GM12878 (cell line): Measurements from ENCODE around the gene UEVLD.

Source experiments
- BCL3 ChIP-seq: IDR thresholded peaks from 2 replicates; pipeline ENCODE4 v1.6.1; 2011; ENCODE audit warnings: borderline replicate concordance, low read depth, mild to moderate bottlenecking, moderate library complexity, low read length; ENCODE audit not compliant: insufficient read depth, poor library complexity, severe bottlenecking
- CHD2 ChIP-seq: IDR thresholded peaks from 2 replicates; pipeline ENCODE4 v1.6.1; 2011; ENCODE audit warnings: low read depth, low read length, improper control_type of control experiment, borderline replicate concordance
- CTCF ChIP-seq, 3 experiments: IDR thresholded peaks in 2 of 3; conservative IDR thresholded peaks in 1 of 3; 2 replicates each; pipeline ENCODE4 v1.5.1; 2011; ENCODE audit warnings: low read depth in 3 of 3, low read length in 3 of 3, mild to moderate bottlenecking in 3 of 3, control low read depth in 2 of 3, moderate library complexity in 2 of 3, inconsistent platforms in 1 of 3, mixed read lengths in 1 of 3; ENCODE audit not compliant: control insufficient read depth in 2 of 3, insufficient read depth in 1 of 3; ENCODE audit errors: extremely low read depth in 1 of 3
- FOXM1 ChIP-seq: IDR thresholded peaks from 2 replicates; pipeline ENCODE4 v1.6.1; 2012; ENCODE audit warnings: low read depth, mild to moderate bottlenecking, inconsistent platforms, low read length, moderate library complexity
- PBX3 ChIP-seq: IDR thresholded peaks from 2 replicates; pipeline ENCODE4 v1.6.1; 2011; ENCODE audit warnings: mild to moderate bottlenecking, low read depth, low read length, moderate library complexity; ENCODE audit not compliant: insufficient replicate concordance
- POLR2AphosphoS5 ChIP-seq: IDR thresholded peaks from 2 replicates; pipeline ENCODE4 v1.6.1; 2011; ENCODE audit warnings: mild to moderate bottlenecking, low read length, inconsistent platforms
- YY1 ChIP-seq: IDR thresholded peaks from 2 replicates; pipeline ENCODE4 v1.6.1; 2011; ENCODE audit warnings: low read depth, mild to moderate bottlenecking, low read length
- ZBTB33 ChIP-seq: fragments of 450-650 bp; IDR thresholded peaks from 2 replicates; pipeline ENCODE4 v1.6.1; 2017; ENCODE audit warnings: mild to moderate bottlenecking
- ZNF274 ChIP-seq: IDR thresholded peaks from one replicate; pipeline ENCODE4 v1.8.0; 2011; ENCODE audit not compliant: insufficient read length, insufficient read depth

- no peak for TF ChIP-seq PBX3
- TF ChIP-seq CTCF (IDR thresholded peaks at IDR 0.05 in 2 of 3, conservative IDR thresholded peaks at IDR 0.05 in 1 of 3; ENCODE audit: control insufficient read depth in 2 of 3, extremely low read depth in 1 of 3, insufficient read depth in 1 of 3, low read depth in 3 of 3, low read length in 3 of 3): no peak
- TF ChIP-seq FOXM1: no peak
- no peak for TF ChIP-seq BCL3
- no peak for TF ChIP-seq YY1
- TF ChIP-seq CHD2: no peak
- TF ChIP-seq ZBTB33: no peak
- no peak for TF ChIP-seq POLR2AphosphoS5
- no peak for TF ChIP-seq ZNF274
Observed at GRCh38 chr11:18536209-18536608, 52.3 kb downstream of the UEVLD start.
